NOMO-1 treated with dmso at 0.1 percent for 144 hours (cell line): Measurements from ENCODE around the gene TEAD1.

Source experiments
- DNase-seq: peaks from one replicate; lab custom pipeline; 2025; ENCODE audit not compliant: unreplicated experiment; lab: John Stamatoyannopoulos, UW

TEAD1 gene

GRCh38 chr11:12968826-12969225, 294.6 kb downstream of the TEAD1 start:
- no peak for DNase-seq

GRCh38 chr11:12971955-12972354, 297.7 kb downstream of the TEAD1 start:
- no peak for DNase-seq

- no peak for DNase-seq
Observed at GRCh38 chr11:12973528-12974181, 299.4 kb downstream of the TEAD1 start.

GRCh38 chr11:12975195-12975594, 301.0 kb downstream of the TEAD1 start:
- peak; percentile 56 for DNase-seq

GRCh38 chr11:12979928-12980689, 305.9 kb downstream of the TEAD1 start:
- peak; percentile 40 for DNase-seq

- DNase-seq, result no peak
Observed at GRCh38 chr11:12981676-12982522, 307.7 kb downstream of the TEAD1 start.

GRCh38 chr11:12983336-12983735, 309.1 kb downstream of the TEAD1 start:
- no peak for DNase-seq

GRCh38 chr11:12986194-12986898, 312.1 kb downstream of the TEAD1 start:
- no peak for DNase-seq

- DNase-seq, result peak; percentile 20
Observed at GRCh38 chr11:12989428-12990161, 315.4 kb downstream of the TEAD1 start.

GRCh38 chr11:12990162-12990480, 315.9 kb downstream of the TEAD1 start:
- DNase-seq, result no peak

GRCh38 chr11:12991426-12991825, 317.2 kb downstream of the TEAD1 start:
- DNase-seq, result no peak

- DNase-seq, result no peak
Observed at GRCh38 chr11:12993626-12994025, 319.4 kb downstream of the TEAD1 start.
